HEK293 (cell line): Measurements from ENCODE around the gene PSMD13.

Source experiments
- CTCF ChIA-PET: fragments of 350-600 bp; formaldehyde crosslinking; extraction: SDS; loops from one replicate; lab custom pipeline; 2021; ENCODE audit warnings: antibody characterized with exemption; lab: Yijun Ruan, JAX
- POLR2A ChIA-PET: fragments of 300-600 bp; formaldehyde crosslinking; extraction: SDS; loops from one replicate; lab custom pipeline; 2020; ENCODE audit warnings: antibody characterized with exemption, inconsistent platforms; lab: Yijun Ruan, JAX
- H3K27ac ChIP-seq: fragments of 200-500 bp; sonication (Bioruptor generic); 2 replicates; pipeline ENCODE4 v1.5.1; 2014; ENCODE audit warnings: low read depth, low read length, control low read depth, inconsistent platforms; ENCODE audit errors: extremely low read depth
- H3K36me3 ChIP-seq, 2 experiments: fragments of 200-500 bp in 1 of 2; sonication (Bioruptor generic) in 1 of 2; 1 replicate in 1 of 2; 2 replicates in 1 of 2; pipeline ENCODE4 v1.5.1; 2014 to 2017; ENCODE audit warnings: inconsistent platforms in 2 of 2, low read length in 2 of 2; ENCODE audit not compliant: control insufficient read depth in 2 of 2, insufficient read depth in 1 of 2
- H3K4me1 ChIP-seq: fragments of 200-500 bp; sonication (Bioruptor generic); 2 replicates; pipeline ENCODE4 v1.5.1; 2014; ENCODE audit warnings: mild to moderate bottlenecking, low read length, inconsistent platforms; ENCODE audit not compliant: control insufficient read depth, insufficient read depth
- H3K4me3 ChIP-seq: 2 replicates; pipeline ENCODE4 v1.5.1; 2011; ENCODE audit warnings: low read depth, mild to moderate bottlenecking, control low read depth, low read length, moderate library complexity
- H3K9me3 ChIP-seq: fragments of 200-500 bp; sonication (Bioruptor generic); 2 replicates; pipeline ENCODE4 v1.5.1; 2014; ENCODE audit warnings: low read depth, low read length, inconsistent platforms; ENCODE audit not compliant: control insufficient read depth, insufficient read depth
- SP2 ChIP-seq: fragments of 450-650 bp; formaldehyde crosslinking; IDR thresholded peaks from 2 replicates; pipeline ENCODE4 v1.5.1; 2016; ENCODE audit warnings: missing biosample characterization, missing genetic modification characterization
- WT1 ChIP-seq: fragments of 450-650 bp; formaldehyde crosslinking; IDR thresholded peaks from 2 replicates; pipeline ENCODE4 v1.5.1; 2016; ENCODE audit warnings: missing biosample characterization, missing genetic modification characterization
- ZBTB8A ChIP-seq: fragments of 450-650 bp; formaldehyde crosslinking; IDR thresholded peaks from 2 replicates; pipeline ENCODE4 v1.5.1; 2016; ENCODE audit warnings: missing biosample characterization, missing genetic modification characterization
- ZFHX2 ChIP-seq: fragments of 450-650 bp; formaldehyde crosslinking; conservative IDR thresholded peaks from 2 replicates; pipeline ENCODE4 v1.5.1; 2016; ENCODE audit warnings: missing biosample characterization, missing genetic modification characterization
- ZNF311 ChIP-seq: fragments of 450-650 bp; formaldehyde crosslinking; IDR thresholded peaks from 2 replicates; pipeline ENCODE4 v1.5.1; 2017; ENCODE audit warnings: missing biosample characterization, missing genetic modification characterization, borderline replicate concordance
- ZNF324 ChIP-seq: fragments of 450-650 bp; formaldehyde crosslinking; IDR thresholded peaks from 2 replicates; pipeline ENCODE4 v1.5.1; 2016; ENCODE audit warnings: missing biosample characterization, missing genetic modification characterization
- ZNF426 ChIP-seq: fragments of 450-650 bp; formaldehyde crosslinking; IDR thresholded peaks from 2 replicates; pipeline ENCODE4 v1.5.1; 2017; ENCODE audit warnings: missing biosample characterization, missing genetic modification characterization, mild to moderate bottlenecking, inconsistent platforms, moderate library complexity
- ZNF558 ChIP-seq: fragments of 450-650 bp; formaldehyde crosslinking; IDR thresholded peaks from 2 replicates; pipeline ENCODE4 v1.5.1; 2016; ENCODE audit warnings: missing biosample characterization, missing genetic modification characterization
- ZNF571 ChIP-seq: fragments of 450-650 bp; formaldehyde crosslinking; IDR thresholded peaks from 2 replicates; pipeline ENCODE4 v1.5.0; 2017; ENCODE audit warnings: missing biosample characterization, missing genetic modification characterization
- ZNF600 ChIP-seq: fragments of 450-650 bp; formaldehyde crosslinking; IDR thresholded peaks from 2 replicates; pipeline ENCODE4 v1.5.1; 2016; ENCODE audit warnings: missing biosample characterization, missing genetic modification characterization
- ZNF701 ChIP-seq: fragments of 450-650 bp; formaldehyde crosslinking; IDR thresholded peaks from 2 replicates; pipeline ENCODE4 v1.5.1; 2016; ENCODE audit warnings: missing biosample characterization, missing genetic modification characterization
- ZNF792 ChIP-seq: fragments of 450-650 bp; formaldehyde crosslinking; IDR thresholded peaks from 2 replicates; pipeline ENCODE4 v1.5.1; 2016; ENCODE audit warnings: missing biosample characterization, missing genetic modification characterization
- TF ChIP-seq, protein P1 (sequence below): fragments of 450-650 bp; formaldehyde crosslinking; conservative IDR thresholded peaks from 2 replicates; pipeline ENCODE4 v1.5.1; 2016; ENCODE audit warnings: low read depth, missing biosample characterization, missing genetic modification characterization
- TF ChIP-seq, protein P2 (sequence below): fragments of 450-650 bp; formaldehyde crosslinking; IDR thresholded peaks from 2 replicates; pipeline ENCODE4 v1.5.1; 2016; ENCODE audit warnings: missing biosample characterization, missing genetic modification characterization

The PSMD13 gene

GRCh38 chr11:235180-235579 is 1.6 kb upstream of the PSMD13 start:
- Histone ChIP-seq H3K27ac (no peak overlapping the region), H3K4me1 (no peaks in the 10 kb centered on the region), H3K4me3 (peak overlapping the region; percentile 74), H3K36me3 (peaks cover 0 to 27% of the 10 kb centered on the region in 2 experiments; a peak in 2 of 3 replicates), H3K9me3 (no peaks in the 10 kb centered on the region)
- no peak for TF ChIP-seq SP2 (tag by site-specific recombination)
- TF ChIP-seq ZNF558 (tag by site-specific recombination): no peak
- ChIA-PET POLR2A (interaction anchor here (1.3 to 1.8 kb wide), 2 partner anchors 27 to 28 kb away, joined by 4 to 16 read pairs; partner anchors contain the start of genes BET1L and RIC8A), CTCF (interaction anchor here (0.5 to 1.0 kb wide), 4 partner anchors 13 to 124 kb away, joined by 3 to 5 read pairs (median 3); no protein-coding TSS in a partner anchor)

DNA sequence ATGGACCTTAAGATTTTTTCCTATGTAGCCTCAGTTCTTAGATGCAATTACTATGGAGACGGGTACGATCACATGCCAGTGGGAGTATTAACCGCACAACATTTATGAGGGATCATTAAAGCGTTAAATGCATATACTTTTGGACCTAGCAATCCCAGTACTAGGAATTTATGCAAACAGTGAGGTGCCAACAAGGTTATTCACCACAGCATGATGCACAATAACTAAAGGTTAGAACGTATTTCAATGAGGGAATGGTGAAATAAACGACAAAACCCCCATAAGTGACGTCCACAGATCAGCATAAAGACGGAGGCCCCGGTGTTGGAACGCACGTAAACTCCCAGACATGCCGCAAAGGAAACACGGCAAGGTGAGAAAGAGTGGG is 1.2 kb upstream of the PSMD13 start:
- TF ChIP-seq ZNF324 (tag by site-specific recombination): no peak
- no peak for TF ChIP-seq ZNF701
- TF ChIP-seq ZFHX2 (tag by site-specific recombination): peak; percentile 36; the same call in 1 of the 2 replicates
- TF ChIP-seq, protein P1, sequence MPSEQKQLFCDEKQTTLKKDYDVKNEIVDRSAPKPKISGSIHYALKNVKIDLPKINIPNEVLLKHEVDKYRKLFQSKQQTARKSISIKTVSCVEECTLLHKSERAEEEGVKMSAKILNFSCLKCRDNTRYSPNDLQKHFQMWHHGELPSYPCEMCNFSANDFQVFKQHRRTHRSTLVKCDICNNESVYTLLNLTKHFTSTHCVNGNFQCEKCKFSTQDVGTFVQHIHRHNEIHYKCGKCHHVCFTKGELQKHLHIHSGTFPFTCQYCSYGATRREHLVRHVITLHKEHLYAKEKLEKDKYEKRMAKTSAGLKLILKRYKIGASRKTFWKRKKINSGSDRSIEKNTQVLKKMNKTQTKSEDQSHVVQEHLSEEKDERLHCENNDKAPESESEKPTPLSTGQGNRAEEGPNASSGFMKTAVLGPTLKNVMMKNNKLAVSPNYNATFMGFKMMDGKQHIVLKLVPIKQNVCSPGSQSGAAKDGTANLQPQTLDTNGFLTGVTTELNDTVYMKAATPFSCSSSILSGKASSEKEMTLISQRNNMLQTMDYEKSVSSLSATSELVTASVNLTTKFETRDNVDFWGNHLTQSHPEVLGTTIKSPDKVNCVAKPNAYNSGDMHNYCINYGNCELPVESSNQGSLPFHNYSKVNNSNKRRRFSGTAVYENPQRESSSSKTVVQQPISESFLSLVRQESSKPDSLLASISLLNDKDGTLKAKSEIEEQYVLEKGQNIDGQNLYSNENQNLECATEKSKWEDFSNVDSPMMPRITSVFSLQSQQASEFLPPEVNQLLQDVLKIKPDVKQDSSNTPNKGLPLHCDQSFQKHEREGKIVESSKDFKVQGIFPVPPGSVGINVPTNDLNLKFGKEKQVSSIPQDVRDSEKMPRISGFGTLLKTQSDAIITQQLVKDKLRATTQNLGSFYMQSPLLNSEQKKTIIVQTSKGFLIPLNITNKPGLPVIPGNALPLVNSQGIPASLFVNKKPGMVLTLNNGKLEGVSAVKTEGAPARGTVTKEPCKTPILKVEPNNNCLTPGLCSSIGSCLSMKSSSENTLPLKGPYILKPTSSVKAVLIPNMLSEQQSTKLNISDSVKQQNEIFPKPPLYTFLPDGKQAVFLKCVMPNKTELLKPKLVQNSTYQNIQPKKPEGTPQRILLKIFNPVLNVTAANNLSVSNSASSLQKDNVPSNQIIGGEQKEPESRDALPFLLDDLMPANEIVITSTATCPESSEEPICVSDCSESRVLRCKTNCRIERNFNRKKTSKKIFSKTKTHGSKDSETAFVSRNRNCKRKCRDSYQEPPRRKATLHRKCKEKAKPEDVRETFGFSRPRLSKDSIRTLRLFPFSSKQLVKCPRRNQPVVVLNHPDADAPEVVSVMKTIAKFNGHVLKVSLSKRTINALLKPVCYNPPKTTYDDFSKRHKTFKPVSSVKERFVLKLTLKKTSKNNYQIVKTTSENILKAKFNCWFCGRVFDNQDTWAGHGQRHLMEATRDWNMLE: no peak
- no peak for TF ChIP-seq ZNF571 (tag by site-specific recombination)
- no peak for TF ChIP-seq ZNF426 (tag by site-specific recombination)
- no peak for TF ChIP-seq ZBTB8A (tag by site-specific recombination)
- TF ChIP-seq, protein P2, sequence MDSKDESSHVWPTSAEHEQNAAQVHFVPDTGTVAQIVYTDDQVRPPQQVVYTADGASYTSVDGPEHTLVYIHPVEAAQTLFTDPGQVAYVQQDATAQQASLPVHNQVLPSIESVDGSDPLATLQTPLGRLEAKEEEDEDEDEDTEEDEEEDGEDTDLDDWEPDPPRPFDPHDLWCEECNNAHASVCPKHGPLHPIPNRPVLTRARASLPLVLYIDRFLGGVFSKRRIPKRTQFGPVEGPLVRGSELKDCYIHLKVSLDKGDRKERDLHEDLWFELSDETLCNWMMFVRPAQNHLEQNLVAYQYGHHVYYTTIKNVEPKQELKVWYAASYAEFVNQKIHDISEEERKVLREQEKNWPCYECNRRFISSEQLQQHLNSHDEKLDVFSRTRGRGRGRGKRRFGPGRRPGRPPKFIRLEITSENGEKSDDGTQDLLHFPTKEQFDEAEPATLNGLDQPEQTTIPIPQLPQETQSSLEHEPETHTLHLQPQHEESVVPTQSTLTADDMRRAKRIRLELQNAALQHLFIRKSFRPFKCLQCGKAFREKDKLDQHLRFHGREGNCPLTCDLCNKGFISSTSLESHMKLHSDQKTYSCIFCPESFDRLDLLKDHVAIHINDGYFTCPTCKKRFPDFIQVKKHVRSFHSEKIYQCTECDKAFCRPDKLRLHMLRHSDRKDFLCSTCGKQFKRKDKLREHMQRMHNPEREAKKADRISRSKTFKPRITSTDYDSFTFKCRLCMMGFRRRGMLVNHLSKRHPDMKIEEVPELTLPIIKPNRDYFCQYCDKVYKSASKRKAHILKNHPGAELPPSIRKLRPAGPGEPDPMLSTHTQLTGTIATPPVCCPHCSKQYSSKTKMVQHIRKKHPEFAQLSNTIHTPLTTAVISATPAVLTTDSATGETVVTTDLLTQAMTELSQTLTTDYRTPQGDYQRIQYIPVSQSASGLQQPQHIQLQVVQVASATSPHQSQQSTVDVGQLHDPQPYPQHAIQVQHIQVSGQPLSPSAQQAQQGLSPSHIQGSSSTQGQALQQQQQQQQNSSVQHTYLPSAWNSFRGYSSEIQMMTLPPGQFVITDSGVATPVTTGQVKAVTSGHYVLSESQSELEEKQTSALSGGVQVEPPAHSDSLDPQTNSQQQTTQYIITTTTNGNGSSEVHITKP: peak; percentile 74
- peak; percentile 61 for TF ChIP-seq WT1 (tag by site-specific recombination)
- peak; percentile 59; the same call in 1 of the 2 replicates for TF ChIP-seq ZNF600 (tag by site-specific recombination)
- TF ChIP-seq ZNF311 (tag by site-specific recombination): no peak
- TF ChIP-seq ZNF792 (tag by site-specific recombination): no peak
- H3K4me1 ChIP-seq: no peaks in the 10 kb centered on the region
- ChIA-PET CTCF (interaction anchor here (0.6 kb wide), 1 partner anchor 124 kb away, joined by 3 read pairs; no protein-coding TSS in a partner anchor), POLR2A (interaction anchor here (1.3 to 1.8 kb wide), 2 partner anchors 27 to 29 kb away, joined by 4 to 16 read pairs; partner anchors contain the start of genes BET1L and RIC8A)
- peaks cover 0 to 26% of the 10 kb centered on the region in 2 experiments; a peak in 1 of 3 replicates for H3K36me3 ChIP-seq
- peak overlapping the region; percentile 74 for H3K4me3 ChIP-seq
- no peaks in the 10 kb centered on the region for H3K9me3 ChIP-seq
- H3K27ac ChIP-seq: no peak overlapping the region; the same call in 1 of the 2 replicates
